Glutamatergic neuron (in vitro differentiated cells): Measurements from ENCODE around the gene FOXF2. TPM values are rescaled to one million over a fixed set of nuclear protein-coding genes. Genes with fewer than 3 reads are reported as not detected.

Experiments
- DNase-seq: peaks from one replicate; pipeline ENCODE4 v3.0.0; 2022
- H3K27ac Mint-ChIP-seq: one replicate; pipeline ENCODE4 v1.8.0; 2020; ENCODE audit warnings: mild to moderate bottlenecking, mixed read lengths, inconsistent platforms; ENCODE audit not compliant: unreplicated experiment
- H3K27me3 Mint-ChIP-seq: one replicate; pipeline ENCODE4 v1.8.0; 2020; ENCODE audit warnings: mild to moderate bottlenecking, moderate library complexity, mixed read lengths, inconsistent platforms; ENCODE audit not compliant: unreplicated experiment
- H3K36me3 Mint-ChIP-seq: one replicate; pipeline ENCODE4 v1.8.0; 2020; ENCODE audit warnings: mild to moderate bottlenecking, mixed read lengths, inconsistent platforms; ENCODE audit not compliant: unreplicated experiment
- H3K4me1 Mint-ChIP-seq: one replicate; pipeline ENCODE4 v1.8.0; 2020; ENCODE audit warnings: mild to moderate bottlenecking, low read depth, mixed read lengths, inconsistent platforms; ENCODE audit not compliant: unreplicated experiment
- H3K4me3 Mint-ChIP-seq: one replicate; pipeline ENCODE4 v1.8.0; 2020; ENCODE audit warnings: mild to moderate bottlenecking, mixed read lengths, inconsistent platforms; ENCODE audit not compliant: unreplicated experiment
- H3K9me3 Mint-ChIP-seq: one replicate; pipeline ENCODE4 v1.8.0; 2020; ENCODE audit warnings: mild to moderate bottlenecking, moderate library complexity, mixed read lengths, inconsistent platforms; ENCODE audit not compliant: unreplicated experiment
- total RNA-seq: library from RNA; stranded (reverse); fragmentation: NEBNext Ultra II Directional; extraction: Animal tissue kit (Norgen Biotek cat#: 25700); gene quantifications from one replicate; pipeline ENCODE4 v1.2.1, GENCODE V29; 2021; ENCODE audit not compliant: unreplicated experiment
- TF ChIP-seq, protein P1 (sequence below): fragments of 200-600 bp; sonication (generic); IDR thresholded peaks from one replicate; pipeline ENCODE4 v1.5.0; 2021; ENCODE audit not compliant: partially characterized antibody, unreplicated experiment

The FOXF2 gene
- total RNA-seq, 1 donor from 2014 or later, result 0.71 TPM

- peaks cover 4% of the 10 kb centered on the region for H3K27me3 Mint-ChIP-seq
- DNase-seq, result no peak
- H3K4me3 Mint-ChIP-seq, result no peak overlapping the region
- TF ChIP-seq, protein P1, sequence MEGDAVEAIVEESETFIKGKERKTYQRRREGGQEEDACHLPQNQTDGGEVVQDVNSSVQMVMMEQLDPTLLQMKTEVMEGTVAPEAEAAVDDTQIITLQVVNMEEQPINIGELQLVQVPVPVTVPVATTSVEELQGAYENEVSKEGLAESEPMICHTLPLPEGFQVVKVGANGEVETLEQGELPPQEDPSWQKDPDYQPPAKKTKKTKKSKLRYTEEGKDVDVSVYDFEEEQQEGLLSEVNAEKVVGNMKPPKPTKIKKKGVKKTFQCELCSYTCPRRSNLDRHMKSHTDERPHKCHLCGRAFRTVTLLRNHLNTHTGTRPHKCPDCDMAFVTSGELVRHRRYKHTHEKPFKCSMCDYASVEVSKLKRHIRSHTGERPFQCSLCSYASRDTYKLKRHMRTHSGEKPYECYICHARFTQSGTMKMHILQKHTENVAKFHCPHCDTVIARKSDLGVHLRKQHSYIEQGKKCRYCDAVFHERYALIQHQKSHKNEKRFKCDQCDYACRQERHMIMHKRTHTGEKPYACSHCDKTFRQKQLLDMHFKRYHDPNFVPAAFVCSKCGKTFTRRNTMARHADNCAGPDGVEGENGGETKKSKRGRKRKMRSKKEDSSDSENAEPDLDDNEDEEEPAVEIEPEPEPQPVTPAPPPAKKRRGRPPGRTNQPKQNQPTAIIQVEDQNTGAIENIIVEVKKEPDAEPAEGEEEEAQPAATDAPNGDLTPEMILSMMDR, result no peak
- H3K9me3 Mint-ChIP-seq, result peaks cover 2% of the 10 kb centered on the region
- H3K36me3 Mint-ChIP-seq, result no peaks in the 10 kb centered on the region
- no peaks in the 10 kb centered on the region for H3K4me1 Mint-ChIP-seq
- H3K27ac Mint-ChIP-seq, result no peak overlapping the region
Observed at GRCh38 chr6:1416191-1416760, 26.9 kb downstream of the FOXF2 start.

- TF ChIP-seq, protein P1, result no peak
- Mint-ChIP-seq H3K27ac (no peak overlapping the region), H3K9me3 (peaks cover 2% of the 10 kb centered on the region), H3K4me1 (no peaks in the 10 kb centered on the region), H3K36me3 (no peaks in the 10 kb centered on the region), H3K4me3 (no peak overlapping the region), H3K27me3 (peaks cover 4% of the 10 kb centered on the region)
- no peak for DNase-seq
Observed at GRCh38 chr6:1416820-1417219, 27.4 kb downstream of the FOXF2 start.

DNA sequence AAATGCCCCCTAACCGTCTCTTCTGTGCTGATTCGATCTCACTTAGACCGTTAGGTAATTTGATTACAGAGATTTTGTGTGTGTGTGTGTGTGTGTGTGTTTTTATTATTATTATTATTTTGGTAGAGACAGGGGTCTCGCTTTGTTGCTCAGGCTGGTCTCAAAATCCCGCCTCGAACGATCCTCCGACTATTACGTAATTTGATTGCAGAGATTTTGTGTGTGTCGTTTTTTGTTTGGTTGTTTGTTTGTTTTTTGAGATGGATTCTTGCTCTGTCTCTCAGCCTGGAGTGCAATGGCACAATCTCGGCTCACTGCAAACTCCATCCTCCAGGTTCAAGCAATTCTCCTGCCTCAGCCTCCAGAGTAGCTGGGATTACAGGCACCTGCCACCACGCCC, 28.3 kb downstream of the FOXF2 start:
- TF ChIP-seq, protein P1, result no peak
- Mint-ChIP-seq H3K27ac (no peak overlapping the region), H3K36me3 (no peaks in the 10 kb centered on the region), H3K4me1 (no peaks in the 10 kb centered on the region), H3K9me3 (peaks cover 2% of the 10 kb centered on the region), H3K4me3 (no peak overlapping the region), H3K27me3 (peaks cover 4% of the 10 kb centered on the region)
- no peak for DNase-seq

GRCh38 chr6:1418471-1419191, 29.3 kb downstream of the FOXF2 start:
- peaks cover 2% of the 10 kb centered on the region for H3K9me3 Mint-ChIP-seq
- H3K27me3 Mint-ChIP-seq, result peaks cover 4% of the 10 kb centered on the region
- no peak overlapping the region for H3K27ac Mint-ChIP-seq
- no peak for DNase-seq
- H3K4me1 Mint-ChIP-seq, result no peaks in the 10 kb centered on the region
- TF ChIP-seq, protein P1, result no peak
- H3K36me3 Mint-ChIP-seq, result no peaks in the 10 kb centered on the region
- H3K4me3 Mint-ChIP-seq, result no peak overlapping the region

- Mint-ChIP-seq H3K27ac (no peak overlapping the region), H3K4me3 (no peak overlapping the region), H3K9me3 (no peaks in the 10 kb centered on the region), H3K4me1 (no peaks in the 10 kb centered on the region), H3K27me3 (peaks cover 4% of the 10 kb centered on the region), H3K36me3 (no peaks in the 10 kb centered on the region)
- TF ChIP-seq, protein P1, result no peak
- no peak for DNase-seq
Observed at GRCh38 chr6:1420382-1420781, 31.0 kb downstream of the FOXF2 start.
